DMS 273 (cell line): ENCODE results near the gene TLR1.
"Not testable (repeated sequence)": the region's sequence is repeated elsewhere in the genome, so short reads cannot be mapped to it uniquely, and the experiment has no call there.

Experiments used
- DNase-seq: peaks from one replicate; lab custom pipeline; 2025; ENCODE audit not compliant: unreplicated experiment; lab: John Stamatoyannopoulos, UW

Gene TLR1

GRCh38 chr4:38806251-38806650, 1.7 kb upstream of the TLR1 start:
- DNase-seq: not testable (repeated sequence)

GRCh38 chr4:38805530-38806145, 1.0 kb upstream of the TLR1 start:
- no peak for DNase-seq

GRCh38 chr4:38803833-38804653, 548 bp downstream of the TLR1 start:
- DNase-seq: no peak

GRCh38 chr4:38802561-38803355, 1.8 kb downstream of the TLR1 start:
- peak; percentile 2 for DNase-seq

GRCh38 chr4:38800961-38801450, 3.6 kb downstream of the TLR1 start:
- no peak for DNase-seq

- no peak for DNase-seq
Measured at GRCh38 chr4:38800366-38800765, 4.2 kb downstream of the TLR1 start.

- no peak for DNase-seq
Measured at GRCh38 chr4:38795087-38795486, 9.5 kb downstream of the TLR1 start.

- no peak for DNase-seq
Measured at GRCh38 chr4:38794051-38794450, 10.5 kb downstream of the TLR1 start.

GRCh38 chr4:38791010-38791409, 13.6 kb downstream of the TLR1 start:
- no peak for DNase-seq

GRCh38 chr4:38788317-38788716, 16.3 kb downstream of the TLR1 start:
- no peak for DNase-seq

- no peak for DNase-seq
Measured at GRCh38 chr4:38787693-38788092, 16.9 kb downstream of the TLR1 start.

- no peak for DNase-seq
Measured at GRCh38 chr4:38785901-38786402, 18.6 kb downstream of the TLR1 start.

GRCh38 chr4:38785041-38785790, 19.4 kb downstream of the TLR1 start:
- no peak for DNase-seq

- no peak for DNase-seq
Measured at GRCh38 chr4:38784141-38784540, 20.4 kb downstream of the TLR1 start.

GRCh38 chr4:38783109-38783460, 21.5 kb downstream of the TLR1 start:
- DNase-seq: no peak

GRCh38 chr4:38782452-38783108, 22.0 kb downstream of the TLR1 start, which contains the start of gene TLR10:
TSS of gene TLR10 (minus strand) at chr4:38782990. CDS start at chr4:38775590, 7,400 bp downstream.
- peak; percentile 47 for DNase-seq

GRCh38 chr4:38781854-38782261, 22.7 kb downstream of the TLR1 start:
- no peak for DNase-seq

GRCh38 chr4:38780833-38781484, 23.6 kb downstream of the TLR1 start:
- no peak for DNase-seq

- no peak for DNase-seq
Measured at GRCh38 chr4:38779790-38780189, 24.8 kb downstream of the TLR1 start.

- not testable (repeated sequence) for DNase-seq
Measured at GRCh38 chr4:38777925-38778324, 26.7 kb downstream of the TLR1 start.
